Stimulated activated memory B cell treated with anti-CD40 and anti-IgM and Interleukin-4, amounts not matched to agents 10 μg/mL and 1 μg/mL and 100 μg/mL, for 72 hours (primary cell): Measurements from ENCODE around the gene CBR3.
"Not testable (repeated sequence)": the region's sequence is repeated elsewhere in the genome, so short reads cannot be mapped to it uniquely, and the experiment has no call there.

Experiments used
- ATAC-seq: fragments of 150-1000 bp; cut with Tn5 transposase; 2 replicates; pipeline ENCODE4 v1.10.0; 2021
- H3K27ac Mint-ChIP-seq: one replicate; pipeline ENCODE4 v1.8.0; 2022; ENCODE audit warnings: mild to moderate bottlenecking, mixed read lengths
- H3K27me3 Mint-ChIP-seq: one replicate; pipeline ENCODE4 v1.8.0; 2022; ENCODE audit warnings: mixed read lengths
- H3K36me3 Mint-ChIP-seq: one replicate; pipeline ENCODE4 v1.8.0; 2022; ENCODE audit warnings: mixed read lengths
- H3K4me1 Mint-ChIP-seq: one replicate; pipeline ENCODE4 v1.8.0; 2022; ENCODE audit warnings: mixed read lengths
- H3K4me3 Mint-ChIP-seq: one replicate; pipeline ENCODE4 v1.8.0; 2022; ENCODE audit warnings: mild to moderate bottlenecking, moderate library complexity, mixed read lengths
- H3K9me3 Mint-ChIP-seq: one replicate; pipeline ENCODE4 v1.8.0; 2022; ENCODE audit warnings: mixed read lengths

CBR3 gene

GRCh38 chr21:36130414-36130762 is 4.5 kb upstream of the CBR3 start:
- peak overlapping the region; percentile 92 for H3K4me3 Mint-ChIP-seq
- peak overlapping the region; percentile 90 for H3K27ac Mint-ChIP-seq
- not testable (repeated sequence) for H3K36me3 Mint-ChIP-seq, H3K27me3 Mint-ChIP-seq, H3K9me3 Mint-ChIP-seq, ATAC-seq
- H3K4me1 Mint-ChIP-seq: peaks cover 43% of the 10 kb centered on the region

- H3K27me3 Mint-ChIP-seq, H3K9me3 Mint-ChIP-seq, H3K36me3 Mint-ChIP-seq, ATAC-seq: not testable (repeated sequence)
- Mint-ChIP-seq H3K4me1 (peaks cover 41% of the 10 kb centered on the region), H3K27ac (peak overlapping the region; percentile 90), H3K4me3 (peak overlapping the region; percentile 92)
These were observed 4.0 kb upstream of the CBR3 start for GRCh38 chr21:36130839-36131238.

GRCh38 chr21:36132696-36133095 is 2.2 kb upstream of the CBR3 start:
- H3K36me3 Mint-ChIP-seq: peaks cover 6% of the 10 kb centered on the region
- no peak for ATAC-seq
- peaks cover 52% of the 10 kb centered on the region for H3K4me1 Mint-ChIP-seq
- no peak overlapping the region for H3K27ac Mint-ChIP-seq
- no peak overlapping the region for H3K4me3 Mint-ChIP-seq
- no peaks in the 10 kb centered on the region for H3K9me3 Mint-ChIP-seq
- no peaks in the 10 kb centered on the region for H3K27me3 Mint-ChIP-seq

- H3K9me3 Mint-ChIP-seq: no peaks in the 10 kb centered on the region
- peaks cover 41% of the 10 kb centered on the region for H3K4me1 Mint-ChIP-seq
These were observed 668 bp downstream of the CBR3 start for GRCh38 chr21:36135391-36136102.

GRCh38 chr21:36139791-36140190 is 4.9 kb downstream of the CBR3 start:
- not testable (repeated sequence) for H3K27ac Mint-ChIP-seq, ATAC-seq, H3K4me3 Mint-ChIP-seq, H3K36me3 Mint-ChIP-seq, H3K9me3 Mint-ChIP-seq, H3K27me3 Mint-ChIP-seq
- H3K4me1 Mint-ChIP-seq: peaks cover 30% of the 10 kb centered on the region

More at GRCh38 chr21:36135391-36136102, 668 bp downstream of the CBR3 start:
- Mint-ChIP-seq H3K4me3 (peak overlapping the region; percentile 88), H3K27me3 (no peaks in the 10 kb centered on the region), H3K27ac (peak overlapping the region; percentile 85), H3K36me3 (peaks cover 6% of the 10 kb centered on the region)
- peak; percentile 93 for ATAC-seq

- Mint-ChIP-seq H3K27ac (peak overlapping the region; percentile 10), H3K36me3 (peaks cover 7% of the 10 kb centered on the region), H3K9me3 (no peaks in the 10 kb centered on the region), H3K27me3 (no peaks in the 10 kb centered on the region), H3K4me3 (no peak overlapping the region), H3K4me1 (peaks cover 21% of the 10 kb centered on the region)
- ATAC-seq: peak; percentile 97
These were observed 6.6 kb downstream of the CBR3 start for GRCh38 chr21:36141513-36141925.

GRCh38 chr21:36144233-36144632 is 9.4 kb downstream of the CBR3 start:
- H3K9me3 Mint-ChIP-seq, H3K27ac Mint-ChIP-seq, H3K27me3 Mint-ChIP-seq, H3K4me1 Mint-ChIP-seq, ATAC-seq, H3K4me3 Mint-ChIP-seq, H3K36me3 Mint-ChIP-seq: not testable (repeated sequence)

GRCh38 chr21:36145259-36145658 is 10.4 kb downstream of the CBR3 start:
- H3K9me3 Mint-ChIP-seq: no peaks in the 10 kb centered on the region
- no peak overlapping the region for H3K4me3 Mint-ChIP-seq
- no peak overlapping the region for H3K27ac Mint-ChIP-seq
- no peaks in the 10 kb centered on the region for H3K27me3 Mint-ChIP-seq
- peaks cover 19% of the 10 kb centered on the region for H3K4me1 Mint-ChIP-seq
- H3K36me3 Mint-ChIP-seq: peaks cover 8% of the 10 kb centered on the region
- no peak for ATAC-seq

GRCh38 chr21:36147911-36148310 is 13.0 kb downstream of the CBR3 start:
- no peak overlapping the region for H3K4me3 Mint-ChIP-seq
- ATAC-seq: no peak
- H3K27ac Mint-ChIP-seq: no peak overlapping the region
- no peaks in the 10 kb centered on the region for H3K9me3 Mint-ChIP-seq
- H3K36me3 Mint-ChIP-seq: peaks cover 8% of the 10 kb centered on the region
- no peaks in the 10 kb centered on the region for H3K27me3 Mint-ChIP-seq
- peaks cover 15% of the 10 kb centered on the region for H3K4me1 Mint-ChIP-seq

GRCh38 chr21:36148886-36149285 is 14.0 kb downstream of the CBR3 start:
- H3K27ac Mint-ChIP-seq: no peak overlapping the region
- peaks cover 8% of the 10 kb centered on the region for H3K36me3 Mint-ChIP-seq
- H3K4me1 Mint-ChIP-seq: peaks cover 21% of the 10 kb centered on the region
- ATAC-seq: no peak
- no peak overlapping the region for H3K4me3 Mint-ChIP-seq
- no peaks in the 10 kb centered on the region for H3K9me3 Mint-ChIP-seq
- H3K27me3 Mint-ChIP-seq: no peaks in the 10 kb centered on the region

GRCh38 chr21:36149788-36150711 is 15.2 kb downstream of the CBR3 start:
- H3K27me3 Mint-ChIP-seq: no peaks in the 10 kb centered on the region
- H3K4me1 Mint-ChIP-seq: peaks cover 22% of the 10 kb centered on the region
- H3K27ac Mint-ChIP-seq: peak overlapping the region; percentile 89
- H3K36me3 Mint-ChIP-seq: peaks cover 8% of the 10 kb centered on the region
- no peaks in the 10 kb centered on the region for H3K9me3 Mint-ChIP-seq
- peak; percentile 94 for ATAC-seq
- peak overlapping the region; percentile 57 for H3K4me3 Mint-ChIP-seq

- Mint-ChIP-seq H3K4me1 (peaks cover 31% of the 10 kb centered on the region), H3K27ac (peak overlapping the region; percentile 69), H3K4me3 (peak overlapping the region; percentile 84), H3K27me3 (no peaks in the 10 kb centered on the region), H3K9me3 (no peaks in the 10 kb centered on the region), H3K36me3 (peaks cover 8% of the 10 kb centered on the region)
- ATAC-seq: no peak
These were observed 20.9 kb downstream of the CBR3 start for GRCh38 chr21:36155603-36156338.

GRCh38 chr21:36156339-36156814 is 21.5 kb downstream of the CBR3 start:
- Mint-ChIP-seq H3K4me3 (peak overlapping the region; percentile 84), H3K27ac (peak overlapping the region; percentile 69), H3K9me3 (no peaks in the 10 kb centered on the region), H3K36me3 (peaks cover 12% of the 10 kb centered on the region), H3K27me3 (no peaks in the 10 kb centered on the region), H3K4me1 (peaks cover 33% of the 10 kb centered on the region)
- ATAC-seq: peak; percentile 96

- Mint-ChIP-seq H3K27me3 (no peaks in the 10 kb centered on the region), H3K4me3 (peak within 1 kb of the TSS; percentile 84), H3K27ac (peak within 1 kb of the TSS; percentile 69), H3K9me3 (no peaks in the 10 kb centered on the region), H3K4me1 (peaks cover 33% of the 10 kb centered on the region), H3K36me3 (peaks cover 18% of the 10 kb centered on the region)
- ATAC-seq: peak; percentile 53
These were observed 22.2 kb downstream of the CBR3 start, which contains the start of gene DOP1B for GRCh38 chr21:36156815-36157670. DOP1B (plus strand) TSS chr21:36156824; CDS start chr21:36164734, 7,910 bp downstream.
